ENCODE data around the gene NR4A3.
A peak's percentile ranks its signal among the peaks of the same experiment; 100 is the strongest.

Gene NR4A3

DNA sequence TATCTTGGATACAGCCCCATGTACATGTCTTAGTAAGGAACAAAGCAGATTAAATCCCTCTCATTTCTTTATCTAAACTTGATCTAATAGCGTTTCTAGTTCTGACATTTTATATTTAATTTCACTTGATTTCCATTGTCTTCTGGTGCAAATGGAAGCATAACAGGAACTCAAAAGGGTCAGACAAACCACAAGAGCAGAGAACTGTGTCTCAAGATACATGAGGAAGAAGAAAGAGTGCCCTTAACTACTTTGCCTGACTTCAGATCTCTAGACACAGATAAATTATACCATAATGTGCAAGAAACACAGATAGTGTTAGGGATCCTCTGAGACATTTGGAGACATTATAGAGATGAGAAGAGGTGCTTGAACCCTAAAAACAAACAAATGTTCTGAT, 64.1 kb downstream of the NR4A3 start:
- no peak for DNase-seq

DNA sequence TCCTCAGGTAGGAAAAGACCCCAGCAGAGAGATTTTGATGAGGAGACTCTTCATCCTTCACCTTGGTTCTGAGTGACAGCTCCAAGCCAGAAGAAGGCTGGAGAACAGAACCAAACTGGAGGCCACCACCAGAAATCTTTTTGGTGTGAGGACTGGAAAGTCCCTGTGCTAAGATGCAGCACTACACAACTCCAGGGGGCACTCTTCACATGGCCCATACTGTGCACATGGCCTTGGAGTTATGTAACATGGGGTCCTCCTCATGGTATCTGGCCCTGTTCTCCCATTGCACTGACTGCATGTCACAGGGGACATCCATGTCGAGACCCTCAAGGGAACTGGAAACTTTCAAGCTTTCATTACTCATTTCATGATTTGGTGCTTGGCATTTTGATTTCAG, 67.4 kb downstream of the NR4A3 start:
- no peak for DNase-seq

DNA sequence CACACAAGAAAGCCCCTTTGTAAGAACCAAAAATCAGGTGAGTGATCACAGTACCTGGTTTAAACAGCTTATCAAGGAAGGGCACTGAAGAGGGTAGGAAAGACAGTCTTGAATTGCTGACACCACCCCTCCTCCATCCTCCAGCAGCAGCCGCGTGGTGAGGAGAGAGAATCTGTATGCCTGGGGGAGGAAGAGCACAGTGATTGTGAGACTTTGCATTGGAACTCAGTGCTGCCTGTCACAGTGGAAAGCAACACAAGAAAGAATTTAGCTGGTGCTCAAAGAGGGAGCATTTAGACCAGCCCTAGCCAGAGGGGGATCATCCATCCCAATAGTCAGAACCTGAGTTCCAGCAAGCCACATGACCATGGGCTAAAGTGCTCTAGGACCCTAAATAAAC, 73.1 kb downstream of the NR4A3 start:
- DNase-seq = no peak

DNA sequence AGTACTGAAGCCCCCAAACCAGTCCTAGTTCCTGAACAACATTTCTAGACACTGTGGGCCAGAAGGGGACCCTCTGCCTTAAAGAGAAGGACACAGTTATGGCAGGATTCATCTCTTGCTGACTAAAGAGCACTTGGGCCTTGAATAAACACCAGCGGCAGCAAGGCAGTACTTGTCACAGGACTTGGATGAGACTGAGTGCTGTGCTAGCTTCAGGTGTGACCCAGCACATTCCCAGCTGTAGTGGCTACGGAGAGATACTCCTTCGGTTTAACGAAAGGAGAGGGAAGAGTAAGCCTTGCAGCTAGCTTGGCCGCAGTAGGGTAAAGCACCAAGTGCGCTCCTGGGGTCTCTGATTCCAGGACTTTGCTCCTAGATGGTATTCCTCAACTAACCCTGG, 73.8 kb downstream of the NR4A3 start:
- DNase-seq = no peak

DNA sequence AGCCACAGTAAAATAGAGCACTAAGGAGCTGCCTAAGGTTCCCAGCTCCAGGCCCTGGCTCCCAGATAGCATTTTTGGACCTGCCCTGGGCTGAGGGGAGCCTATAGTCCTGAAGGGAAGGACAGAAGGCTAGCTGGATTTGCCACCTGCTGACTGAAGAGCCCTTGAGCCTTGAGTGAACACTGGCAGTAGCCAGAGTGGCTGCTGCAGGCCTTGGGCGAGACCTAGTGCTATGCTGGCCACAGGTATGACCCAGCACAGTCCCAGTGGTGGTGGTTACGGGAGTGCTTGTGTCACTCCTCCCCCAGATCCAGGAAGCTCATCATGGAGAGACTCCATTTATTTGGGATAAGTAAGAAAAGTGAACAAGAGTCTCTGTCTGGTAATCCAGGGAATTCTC, 74.4 kb downstream of the NR4A3 start:
- DNase-seq = no peak

DNA sequence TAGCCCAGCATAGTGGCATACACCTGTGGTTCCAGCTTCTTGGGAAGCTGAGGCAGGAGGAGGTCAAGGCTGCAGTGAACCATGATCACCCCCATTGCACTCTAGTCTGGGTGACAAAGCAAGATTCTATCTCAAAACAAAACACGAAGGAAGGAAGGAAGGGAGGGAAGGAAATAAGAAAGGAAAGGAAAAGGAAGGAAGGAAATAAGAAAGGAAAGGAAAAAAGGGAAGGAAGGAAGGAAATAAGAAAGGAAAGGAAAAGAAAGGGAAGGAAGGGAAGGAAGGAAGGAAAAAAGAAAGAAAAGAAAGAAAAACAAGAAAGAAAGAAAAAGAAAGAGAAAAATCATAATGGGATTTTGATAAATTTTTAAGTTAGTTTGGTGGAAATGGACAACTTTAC, 81.7 kb downstream of the NR4A3 start:
- DNase-seq = no peak

DNA sequence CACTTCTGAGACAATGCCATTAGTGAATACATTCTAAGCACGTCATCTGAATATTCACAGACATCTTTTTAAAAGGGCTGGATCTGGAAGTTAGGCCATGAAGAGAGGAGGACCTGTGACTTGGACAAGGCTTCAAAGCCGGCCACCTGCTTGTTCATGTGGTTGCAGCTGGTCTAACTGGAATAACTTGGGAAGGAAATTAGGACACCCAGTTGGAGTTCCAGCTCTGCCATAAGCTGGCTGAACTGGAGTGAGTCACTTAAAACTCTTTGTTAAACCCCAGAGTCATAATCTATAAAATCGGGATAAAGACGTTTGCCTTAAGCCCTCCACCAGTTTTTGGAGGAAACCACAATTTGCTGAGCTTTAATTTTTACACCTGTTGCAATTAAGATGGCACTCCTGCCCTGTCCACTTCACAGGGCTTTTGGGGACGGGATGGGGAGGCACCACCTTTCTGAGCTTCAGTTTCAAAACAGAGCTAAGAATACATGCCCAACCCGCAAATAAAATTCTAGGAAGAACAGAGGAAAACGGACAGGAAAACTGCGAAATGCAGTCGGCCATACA, 84.2 kb downstream of the NR4A3 start:
- DNase-seq = no peak

DNA sequence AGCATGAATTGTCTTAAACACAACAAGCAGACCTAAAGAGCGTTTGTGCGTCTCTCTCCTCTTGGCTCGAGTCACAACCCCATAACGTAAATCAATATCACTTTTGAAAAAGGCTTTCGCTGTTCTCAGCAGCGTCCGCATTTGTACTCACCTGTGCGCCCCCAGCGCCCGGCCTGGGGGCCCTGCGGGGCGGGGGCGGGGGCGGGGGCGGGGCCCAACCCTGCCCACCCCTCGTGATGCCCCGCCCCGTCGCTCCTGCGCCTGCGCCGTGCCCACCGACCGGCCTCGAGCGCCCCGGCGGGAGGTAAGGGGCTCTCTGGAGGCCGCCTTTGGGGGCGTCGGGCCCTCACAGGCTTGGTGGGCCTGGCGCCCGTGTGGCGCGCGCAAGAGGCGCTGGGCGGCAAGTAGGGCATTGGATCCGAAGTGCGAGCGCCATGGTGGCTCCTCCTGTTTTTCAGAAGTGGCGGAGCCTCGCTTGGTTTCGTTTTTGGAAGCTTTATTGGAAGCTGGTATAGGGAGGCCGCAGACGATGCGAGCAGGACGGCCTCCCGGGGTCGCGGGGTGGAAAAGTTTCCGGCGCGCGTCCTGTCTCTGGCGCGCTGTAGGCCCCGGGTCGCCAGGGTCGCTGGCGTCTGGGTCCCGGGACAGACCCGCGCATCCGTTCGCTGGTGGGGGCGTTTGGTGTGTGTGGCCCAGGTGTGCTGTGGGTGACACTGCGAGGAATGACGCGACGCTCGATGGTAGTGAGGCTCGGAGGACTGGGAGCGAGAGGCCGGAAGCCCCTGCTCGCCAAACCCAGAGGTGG, 84.9 kb downstream of the NR4A3 start, which contains the start of gene STX17:
TSS of gene STX17 (plus strand) at position 252 of the 805 bp plus-strand sequence. CDS start 8,586 bp downstream, outside the sequence.
- peak; percentile 39 for DNase-seq

DNA sequence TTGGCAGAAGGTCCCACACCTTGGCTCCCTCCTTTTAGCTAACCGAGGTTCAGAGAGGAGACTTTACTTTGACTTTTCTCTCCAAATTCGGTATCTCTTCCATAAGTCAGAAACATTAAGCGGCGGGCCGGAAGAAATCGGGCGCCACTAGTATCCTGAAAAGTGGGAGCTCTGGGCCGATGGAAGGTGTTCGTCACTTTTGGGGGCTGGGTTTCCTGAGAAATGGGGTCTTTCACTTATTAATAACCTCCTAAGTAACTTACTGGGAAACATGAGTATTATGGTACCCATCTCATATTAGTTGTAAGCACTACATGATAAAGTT, 85.5 kb downstream of the NR4A3 start:
- no peak for DNase-seq

DNA sequence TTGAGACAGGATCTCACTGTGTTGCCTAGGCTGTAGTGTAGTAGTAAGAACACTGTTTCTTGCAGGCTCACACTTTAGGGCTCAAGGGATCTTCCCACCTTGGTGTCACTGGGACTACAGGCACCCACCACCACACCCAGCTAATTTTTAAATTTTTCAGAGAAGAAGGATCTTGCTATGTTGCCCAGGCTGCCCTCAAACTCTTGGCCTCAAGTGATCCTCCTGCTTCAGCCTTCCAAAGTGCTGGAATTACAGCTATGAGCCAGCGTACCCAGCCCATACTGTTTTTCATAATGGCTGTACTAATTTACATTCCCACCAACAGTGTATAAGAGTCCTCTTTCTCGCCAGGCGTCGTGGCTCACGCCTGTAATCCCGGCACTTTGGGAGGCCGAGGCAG, 89.9 kb downstream of the NR4A3 start:
- no peak for DNase-seq

Data from NCI-H1048 (cell line).